Endometrial microvascular endothelial cells (primary cell): ENCODE results near the gene MLX. TPM values are rescaled to one million over a fixed set of nuclear protein-coding genes. Genes with fewer than 3 reads are reported as not detected.
"Not testable (repeated sequence)": the region's sequence is repeated elsewhere in the genome, so short reads cannot be mapped to it uniquely, and the experiment has no call there.

Experiments used
- in situ Hi-C: cut with HindIII; loops from 2 replicates; pipeline ENCODE4 v1.10.0; 2017; ENCODE audit warnings: low sequenced_read_pairs, low pct_unique_long_range_greater_than_20kb; ENCODE audit errors: inconsistent ontology term
- total RNA-seq: library from RNA; depleted of rRNA; stranded (reverse); fragments of >200 nt; gene quantifications from one replicate; pipeline ENCODE4 v1.2.3, GENCODE V29; 2015; ENCODE audit errors: inconsistent ontology term

The MLX gene
- total RNA-seq, 1 donor from 2014 or later, result 31.6 TPM

DNA sequence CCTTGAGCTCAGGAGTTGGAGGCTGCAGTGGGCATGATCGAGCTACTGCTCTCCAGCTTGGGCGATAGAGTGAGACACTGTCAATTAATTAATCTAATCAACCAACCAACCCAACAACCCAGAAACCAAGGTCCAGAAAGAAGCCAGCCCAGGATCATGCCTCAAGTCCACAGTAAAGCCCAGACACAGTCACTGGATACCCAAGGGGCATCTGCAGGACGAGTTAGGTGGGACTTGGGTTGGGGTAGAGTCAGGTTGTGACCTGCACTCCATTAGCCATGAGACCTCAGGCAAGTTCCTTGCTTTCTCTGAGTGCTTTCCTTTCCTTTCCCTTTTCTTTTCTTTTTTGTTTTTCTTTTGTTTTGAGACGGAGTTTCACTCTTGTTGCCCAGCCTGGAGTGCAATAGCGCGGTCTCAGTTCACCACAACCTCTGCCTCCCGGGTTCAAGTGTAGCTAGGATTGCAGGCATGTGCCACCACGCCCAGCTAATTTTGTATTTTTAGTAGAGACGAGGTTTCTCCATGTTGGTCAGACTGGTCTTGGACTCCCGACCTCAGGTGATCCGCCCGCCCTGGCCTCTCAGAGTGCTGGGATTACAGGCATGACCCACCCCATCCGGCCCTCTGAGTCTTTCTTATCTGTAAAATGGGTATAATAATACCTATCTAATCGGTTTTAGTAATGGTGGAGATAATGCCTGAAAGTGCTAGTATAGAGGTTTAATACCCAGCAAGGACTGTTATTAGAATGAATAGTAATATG is 17.7 kb upstream of the MLX start:
- in situ Hi-C loops, result no loop called here

DNA sequence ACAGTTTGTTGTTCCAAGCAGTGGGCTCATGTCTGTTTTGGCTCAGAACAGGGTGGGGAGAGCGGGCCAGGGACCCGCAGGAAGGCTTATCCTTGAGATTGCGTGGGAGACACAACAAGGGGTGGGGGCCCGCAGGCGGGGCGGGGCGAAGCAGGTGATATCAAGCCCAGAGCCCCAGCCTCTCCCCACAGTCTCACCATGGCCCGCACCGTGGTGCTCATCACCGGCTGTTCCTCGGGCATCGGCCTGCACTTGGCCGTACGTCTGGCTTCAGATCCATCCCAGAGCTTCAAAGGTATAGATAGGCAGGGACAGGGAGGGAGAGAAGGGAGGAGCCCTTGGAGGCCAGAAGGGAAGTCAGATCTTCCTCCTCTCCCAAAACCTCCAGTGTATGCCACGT is 14.2 kb upstream of the MLX start, which contains the start of gene HSD17B1:
Gene HSD17B1, plus strand, starts transcription at position 188 of the 400 bp plus-strand sequence. Its CDS starts 11 bp downstream, at position 199.
- in situ Hi-C loops, result not testable (repeated sequence)

DNA sequence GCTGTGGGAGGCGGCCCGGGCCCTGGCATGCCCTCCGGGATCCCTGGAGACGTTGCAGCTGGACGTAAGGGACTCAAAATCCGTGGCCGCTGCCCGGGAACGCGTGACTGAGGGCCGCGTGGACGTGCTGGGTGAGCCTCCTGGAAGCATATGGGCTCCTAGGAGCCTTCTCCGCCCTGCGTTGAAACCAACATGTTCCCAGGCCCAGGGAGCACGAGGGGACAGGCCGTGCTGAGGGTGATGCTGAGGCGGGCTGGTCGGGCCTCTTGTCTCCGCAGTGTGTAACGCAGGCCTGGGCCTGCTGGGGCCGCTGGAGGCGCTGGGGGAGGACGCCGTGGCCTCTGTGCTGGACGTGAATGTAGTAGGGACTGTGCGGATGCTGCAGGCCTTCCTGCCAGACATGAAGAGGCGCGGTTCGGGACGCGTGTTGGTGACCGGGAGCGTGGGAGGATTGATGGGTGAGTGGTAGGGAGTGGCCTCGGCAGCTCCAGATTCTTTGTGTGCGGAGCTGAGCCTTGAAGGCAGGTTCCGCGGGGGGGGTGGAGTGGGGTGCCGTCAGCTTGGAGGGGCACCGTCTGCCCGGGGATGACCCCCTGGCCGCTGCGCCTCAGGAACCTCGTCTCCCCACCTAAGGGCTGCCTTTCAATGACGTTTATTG is 13.6 kb upstream of the MLX start:
- in situ Hi-C loops, result no loop called here

DNA sequence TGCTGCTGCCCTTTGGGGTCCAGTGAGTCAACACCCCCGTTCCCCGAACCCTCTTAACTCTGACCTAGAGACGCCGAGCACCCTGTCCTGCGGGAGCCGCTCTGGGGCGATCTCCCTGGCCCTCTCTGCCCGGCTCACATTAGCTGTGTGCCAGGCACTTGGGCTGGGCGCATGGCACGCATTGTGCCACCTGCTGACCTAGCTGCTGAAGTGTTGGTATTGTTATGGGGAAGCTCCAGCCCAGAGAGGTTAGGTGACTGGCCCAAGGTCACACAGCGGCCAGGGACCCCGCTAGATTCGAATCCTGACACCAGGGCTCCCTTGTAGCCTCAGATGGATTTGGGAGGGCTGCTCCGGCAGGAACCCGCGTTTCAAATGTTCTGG is 13.0 kb upstream of the MLX start:
- in situ Hi-C loops, result no loop called here

DNA sequence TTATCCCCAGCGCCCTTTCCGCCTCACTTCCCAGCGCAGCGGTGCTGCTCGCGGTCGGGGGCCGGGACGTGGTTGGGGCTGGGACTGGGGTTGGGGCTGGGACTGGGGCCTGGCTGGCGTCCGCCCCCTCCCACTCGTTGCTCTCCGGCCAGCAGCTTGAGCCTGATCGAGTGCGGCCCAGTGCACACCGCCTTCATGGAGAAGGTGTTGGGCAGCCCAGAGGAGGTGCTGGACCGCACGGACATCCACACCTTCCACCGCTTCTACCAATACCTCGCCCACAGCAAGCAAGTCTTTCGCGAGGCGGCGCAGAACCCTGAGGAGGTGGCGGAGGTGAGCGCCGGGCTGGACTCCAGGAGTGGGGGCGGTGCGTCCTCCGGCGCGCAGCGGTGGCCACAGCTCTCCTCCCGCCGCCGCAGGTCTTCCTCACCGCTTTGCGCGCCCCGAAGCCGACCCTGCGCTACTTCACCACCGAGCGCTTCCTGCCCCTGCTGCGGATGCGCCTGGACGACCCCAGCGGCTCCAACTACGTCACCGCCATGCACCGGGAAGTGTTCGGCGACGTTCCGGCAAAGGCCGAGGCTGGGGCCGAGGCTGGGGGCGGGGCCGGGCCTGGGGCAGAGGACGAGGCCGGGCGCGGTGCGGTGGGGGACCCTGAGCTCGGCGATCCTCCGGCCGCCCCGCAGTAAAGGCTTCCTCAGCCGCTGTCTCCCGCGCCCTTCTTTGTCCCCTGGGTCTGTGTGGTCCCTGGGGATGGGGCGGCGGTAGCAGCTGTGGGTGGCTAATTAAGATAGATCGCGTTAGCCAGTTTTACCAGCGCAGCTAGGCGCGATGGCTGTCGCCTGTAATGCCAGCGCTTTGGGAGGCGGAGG is 12.4 kb upstream of the MLX start:
- in situ Hi-C loops, result no loop called here

DNA sequence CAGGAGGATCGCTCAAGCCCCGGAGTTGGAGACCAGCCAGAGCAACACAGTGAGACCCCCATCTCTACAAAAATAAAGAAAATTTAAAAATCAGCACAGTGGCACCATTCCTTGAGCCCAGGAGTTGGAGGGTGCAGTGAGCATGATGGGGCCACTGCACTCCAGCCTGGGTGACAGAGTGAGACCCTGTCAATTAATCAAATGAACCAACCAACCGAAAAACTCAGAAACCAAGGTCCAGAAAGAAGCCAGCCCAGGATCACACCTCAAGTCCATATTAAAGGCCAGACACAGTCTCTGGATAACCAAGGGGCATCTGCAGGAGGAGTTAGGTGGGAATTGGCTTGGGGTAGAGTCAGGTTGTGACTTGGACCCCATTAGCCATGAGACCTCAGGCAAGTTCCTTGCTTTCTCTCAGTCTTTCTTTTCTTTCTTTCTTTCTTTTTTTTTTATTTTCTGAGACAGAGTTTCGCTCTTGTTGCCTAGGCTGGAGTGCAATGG is 11.7 kb upstream of the MLX start:
- in situ Hi-C loops, result no loop called here

DNA sequence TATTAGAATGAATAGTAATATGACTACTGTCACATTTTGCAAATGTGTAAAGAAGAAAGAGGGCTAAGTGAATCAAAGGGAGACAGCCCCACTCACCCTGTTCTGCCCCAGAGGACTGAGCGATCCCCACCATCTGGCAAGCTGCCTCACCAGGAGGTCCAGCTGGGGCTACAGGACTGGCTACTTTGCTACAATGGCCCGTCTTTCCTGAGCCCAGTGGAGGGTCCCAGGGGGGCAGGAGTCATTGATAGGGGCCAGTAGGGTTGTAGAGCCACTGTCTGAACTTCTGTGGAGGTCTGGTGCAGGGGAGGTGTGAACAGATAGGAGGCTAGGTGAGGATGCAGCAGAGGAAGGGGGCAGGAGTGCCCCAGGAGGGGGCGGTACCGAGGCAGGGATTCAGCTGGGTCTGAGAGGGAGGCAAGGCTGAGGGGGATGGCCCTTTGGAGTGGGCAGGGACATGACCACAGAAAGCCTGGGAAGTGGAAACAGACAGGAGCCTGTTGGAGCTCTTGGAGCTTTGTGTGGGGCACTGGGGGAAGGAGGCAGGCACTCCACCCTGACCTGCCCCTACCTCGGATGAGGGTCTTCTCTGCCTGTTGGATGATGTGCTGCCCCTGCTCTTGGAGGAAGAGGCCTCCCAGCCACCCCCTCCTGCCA is 10.8 kb upstream of the MLX start:
- in situ Hi-C loops, result not testable (repeated sequence)

DNA sequence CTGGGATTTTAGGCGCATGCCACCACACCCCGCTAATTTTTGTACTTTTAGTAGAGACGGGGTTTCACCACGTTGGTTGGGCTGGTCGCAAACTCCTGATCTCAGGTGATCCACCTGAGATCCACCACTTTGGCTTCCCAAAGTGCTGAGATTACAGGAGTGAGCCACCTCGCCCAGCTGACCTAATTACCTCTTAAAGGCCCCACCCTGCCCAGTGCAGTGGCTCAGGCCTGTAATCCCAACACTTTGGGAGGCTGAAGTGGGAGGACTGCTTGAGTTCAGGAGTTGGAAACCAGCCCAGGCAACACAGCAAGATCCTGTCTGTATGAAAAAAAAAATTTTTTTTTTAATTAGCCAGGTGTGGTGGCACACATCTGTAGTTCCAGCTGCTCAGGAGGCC is 7.8 kb upstream of the MLX start:
- in situ Hi-C loops, result no loop called here

DNA sequence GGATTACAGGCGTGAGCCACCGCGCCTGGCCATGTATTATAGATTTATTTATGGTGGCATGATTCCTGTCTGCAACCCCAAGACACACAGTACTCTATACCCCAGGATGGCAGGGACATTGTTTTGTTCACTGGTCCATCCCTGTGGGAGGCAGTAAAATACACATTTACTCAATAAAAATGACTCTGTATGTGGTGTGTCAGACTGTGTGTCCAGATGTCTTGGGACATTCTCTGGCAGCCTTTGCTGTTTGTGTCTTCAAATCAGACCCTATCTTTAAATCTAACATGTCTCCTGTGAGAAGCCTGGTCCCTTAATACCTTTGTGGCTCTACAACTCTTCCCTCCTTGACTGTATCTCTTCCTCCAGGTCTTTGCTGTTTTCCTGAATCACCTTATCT is 6.7 kb upstream of the MLX start:
- in situ Hi-C loops, result no loop called here

DNA sequence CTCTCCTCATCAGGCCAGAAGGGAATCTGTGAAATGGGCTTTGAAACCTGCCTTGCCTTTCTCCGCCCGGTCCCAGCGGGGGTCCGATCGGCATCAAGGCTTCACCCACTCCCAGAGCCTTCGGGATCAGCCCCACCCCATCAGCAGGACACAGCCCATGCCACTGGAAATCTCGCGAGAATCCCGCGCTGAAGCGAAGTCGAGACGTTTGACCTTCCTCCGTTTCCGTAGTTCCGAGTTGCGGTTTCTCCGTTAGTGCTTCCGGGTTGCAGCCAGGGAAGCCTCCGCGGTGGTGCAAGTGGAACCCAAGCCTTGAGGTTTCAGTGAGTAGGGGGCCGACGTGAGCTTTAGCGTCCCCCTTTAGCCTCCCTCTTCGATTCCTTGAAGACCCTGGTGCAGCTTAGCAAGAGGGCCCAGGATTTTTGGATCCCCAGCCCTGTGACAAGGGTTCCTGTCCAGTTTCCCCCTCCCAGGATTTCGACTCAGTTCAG is 5.0 kb upstream of the MLX start, which contains the start of gene COASY:
Gene COASY, plus strand, starts transcription at position 252 of the 491 bp plus-strand sequence. CDS start 475 bp downstream, outside the sequence.
- in situ Hi-C loops, result no loop called here

DNA sequence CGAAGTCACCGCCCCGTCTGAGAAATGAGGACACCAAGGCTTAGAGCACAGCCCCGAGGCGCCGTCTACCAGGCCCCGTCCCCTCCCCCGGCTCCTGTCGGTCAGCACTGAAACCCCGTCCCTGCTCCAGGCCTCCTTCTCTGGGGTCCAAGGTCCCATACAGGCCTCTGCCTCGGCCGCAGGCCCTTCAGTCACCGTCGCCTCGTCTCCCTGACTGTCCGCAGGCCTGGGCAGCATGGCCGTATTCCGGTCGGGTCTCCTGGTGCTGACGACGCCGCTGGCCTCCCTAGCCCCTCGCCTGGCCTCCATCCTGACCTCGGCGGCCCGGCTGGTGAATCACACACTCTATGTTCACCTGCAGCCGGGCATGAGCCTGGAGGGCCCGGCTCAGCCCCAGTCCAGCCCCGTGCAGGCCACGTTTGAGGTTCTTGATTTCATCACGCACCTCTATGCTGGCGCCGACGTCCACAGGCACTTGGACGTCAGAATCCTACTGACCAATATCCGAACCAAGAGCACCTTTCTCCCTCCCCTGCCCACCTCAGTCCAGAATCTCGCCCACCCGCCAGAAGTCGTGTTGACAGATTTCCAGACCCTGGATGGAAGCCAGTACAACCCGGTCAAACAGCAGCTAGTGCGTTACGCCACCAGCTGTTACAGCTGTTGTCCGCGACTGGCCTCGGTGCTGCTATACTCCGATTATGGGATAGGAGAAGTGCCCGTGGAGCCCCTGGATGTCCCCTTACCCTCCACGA is 4.3 kb upstream of the MLX start:
- in situ Hi-C loops, result no loop called here

DNA sequence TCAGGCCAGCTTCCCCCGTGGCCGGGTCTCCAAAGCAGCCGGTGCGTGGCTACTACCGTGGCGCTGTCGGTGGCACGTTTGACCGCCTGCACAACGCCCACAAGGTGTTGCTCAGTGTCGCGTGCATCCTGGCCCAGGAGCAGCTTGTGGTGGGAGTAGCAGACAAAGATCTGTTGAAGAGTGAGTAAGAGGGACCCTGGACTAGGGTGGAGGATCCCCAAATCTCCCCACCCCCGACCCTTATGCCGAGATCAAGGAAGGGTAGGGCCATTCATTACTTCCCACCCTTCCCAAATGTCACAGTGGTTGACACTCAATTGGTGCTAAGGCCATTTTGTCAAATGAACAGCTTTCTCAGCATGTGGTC is 3.8 kb upstream of the MLX start:
- in situ Hi-C loops, result no loop called here

DNA sequence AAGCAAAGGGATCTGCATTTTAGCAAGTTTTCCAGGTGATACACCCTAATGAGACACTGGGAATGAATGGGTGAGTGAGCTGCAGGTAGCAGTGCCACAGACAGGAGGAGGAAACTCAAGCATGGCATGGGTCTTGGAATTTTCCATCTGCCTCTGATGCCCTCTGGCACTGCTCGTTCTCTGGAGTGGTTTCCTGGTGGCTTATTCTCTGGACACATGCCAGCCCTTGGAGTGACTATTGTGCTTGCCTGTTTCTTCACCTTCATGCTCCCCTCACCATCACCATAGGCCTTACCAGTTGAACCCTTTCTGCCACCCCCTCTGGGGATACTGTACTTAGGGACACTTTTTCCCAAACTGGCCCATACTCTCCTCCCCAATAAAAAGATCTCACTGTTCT is 3.4 kb upstream of the MLX start:
- in situ Hi-C loops, result no loop called here

DNA sequence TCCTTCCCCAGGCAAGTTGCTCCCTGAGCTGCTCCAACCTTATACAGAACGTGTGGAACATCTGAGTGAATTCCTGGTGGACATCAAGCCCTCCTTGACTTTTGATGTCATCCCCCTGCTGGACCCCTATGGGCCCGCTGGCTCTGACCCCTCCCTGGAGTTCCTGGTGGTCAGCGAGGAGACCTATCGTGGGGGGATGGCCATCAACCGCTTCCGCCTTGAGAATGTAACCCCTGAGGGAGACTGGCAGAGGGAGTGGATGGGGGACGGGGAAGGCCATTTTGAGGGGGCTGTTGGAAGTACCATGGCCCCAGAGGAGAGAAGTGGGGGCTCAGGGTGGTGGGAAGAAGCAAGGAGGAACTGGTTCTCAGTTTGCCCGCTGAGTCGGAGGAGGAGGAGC is 3.0 kb upstream of the MLX start:
- in situ Hi-C loops, result no loop called here

DNA sequence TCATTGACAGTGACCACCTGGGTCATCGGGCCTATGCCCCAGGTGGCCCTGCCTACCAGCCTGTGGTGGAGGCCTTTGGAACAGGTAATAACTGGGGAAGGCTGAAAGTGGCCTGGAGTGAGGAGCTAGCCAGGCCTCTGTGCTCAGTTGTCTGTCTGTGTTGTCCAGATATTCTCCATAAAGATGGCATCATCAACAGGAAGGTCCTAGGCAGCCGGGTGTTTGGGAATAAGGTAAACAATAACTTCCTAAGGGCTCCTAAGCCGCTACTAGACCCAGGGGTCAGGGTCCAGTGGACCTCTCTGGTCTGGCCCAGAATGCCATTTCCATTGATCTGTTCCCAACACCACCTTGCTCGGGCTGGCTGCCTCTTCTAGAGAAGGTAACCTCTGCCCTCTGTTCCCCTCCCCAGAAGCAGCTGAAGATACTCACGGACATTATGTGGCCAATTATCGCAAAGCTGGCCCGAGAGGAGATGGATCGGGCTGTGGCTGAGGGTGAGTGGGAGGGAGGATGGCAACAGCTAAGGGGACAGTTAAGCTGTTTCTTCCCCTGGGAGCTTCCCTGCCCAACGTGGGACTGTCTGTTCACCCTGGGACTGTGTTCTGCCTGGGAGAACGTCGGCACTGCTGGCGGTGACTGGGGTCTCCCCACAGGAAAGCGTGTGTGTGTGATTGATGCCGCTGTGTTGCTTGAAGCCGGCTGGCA is 1.9 kb upstream of the MLX start:
- in situ Hi-C loops, result no loop called here

DNA sequence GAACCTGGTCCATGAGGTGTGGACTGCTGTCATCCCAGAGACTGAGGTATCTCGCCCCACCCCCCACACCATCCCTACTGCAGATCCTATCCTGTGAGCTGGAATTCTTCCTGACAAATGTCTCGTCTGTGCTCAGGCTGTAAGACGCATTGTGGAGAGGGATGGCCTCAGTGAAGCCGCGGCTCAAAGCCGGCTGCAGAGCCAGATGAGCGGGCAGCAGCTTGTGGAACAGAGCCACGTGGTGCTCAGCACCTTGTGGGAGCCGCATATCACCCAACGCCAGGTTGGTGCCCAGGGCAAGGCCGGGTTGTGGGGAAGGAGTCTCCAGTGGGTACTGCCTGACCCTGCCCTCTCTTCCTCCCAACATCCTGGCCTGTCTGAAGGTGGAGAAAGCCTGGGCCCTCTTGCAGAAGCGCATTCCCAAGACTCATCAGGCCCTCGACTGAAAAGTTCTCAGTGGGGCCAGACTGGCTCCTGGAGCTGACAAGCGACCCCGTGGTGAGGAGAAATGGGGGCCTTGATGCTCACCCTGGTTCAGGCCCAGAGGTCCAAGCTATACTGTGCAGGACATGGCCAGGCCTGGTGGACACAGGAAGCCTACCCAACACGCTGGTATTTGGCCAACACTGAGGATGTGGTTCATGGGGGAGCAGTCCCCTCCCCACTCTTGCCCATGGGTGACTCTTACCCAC is 1.2 kb upstream of the MLX start:
- in situ Hi-C loops, result no loop called here
